Neuronal stem cell (in vitro differentiated cells): ENCODE data around the gene ITGA7.

Experiments used
- DNase-seq: peaks from one replicate; pipeline ENCODE4 v3.0.0-alpha.2; 2013; ENCODE audit warnings: low spot score
- H2AFZ ChIP-seq: one replicate; pipeline ENCODE4 v1.6.1; 2013; ENCODE audit warnings: mild to moderate bottlenecking, low read length, inconsistent platforms
- H2AK5ac ChIP-seq: 2 replicates; pipeline ENCODE4 v1.6.1; 2013; ENCODE audit warnings: low read depth, mild to moderate bottlenecking, inconsistent platforms, low read length, moderate library complexity, mixed read lengths
- H2BK120ac ChIP-seq: 2 replicates; pipeline ENCODE4 v1.6.1; 2013; ENCODE audit warnings: low read depth, mild to moderate bottlenecking, inconsistent platforms, low read length, moderate library complexity, mixed read lengths
- H2BK12ac ChIP-seq: one replicate; pipeline ENCODE4 v1.6.1; 2013; ENCODE audit warnings: low read length, inconsistent platforms
- H2BK15ac ChIP-seq: 2 replicates; pipeline ENCODE4 v1.6.1; 2013; ENCODE audit warnings: mild to moderate bottlenecking, low read length, inconsistent platforms, mixed read lengths
- H2BK5ac ChIP-seq: one replicate; pipeline ENCODE4 v1.6.1; 2013; ENCODE audit warnings: inconsistent platforms, mild to moderate bottlenecking, low read length, moderate library complexity
- H3K14ac ChIP-seq: one replicate; pipeline ENCODE4 v1.6.1; 2013; ENCODE audit warnings: low read length, inconsistent platforms
- H3K18ac ChIP-seq: 2 replicates; pipeline ENCODE4 v1.6.1; 2013; ENCODE audit warnings: low read length, inconsistent platforms
- H3K23ac ChIP-seq: 2 replicates; pipeline ENCODE4 v1.6.1; 2013; ENCODE audit warnings: low read depth, mild to moderate bottlenecking, mixed read lengths, low read length, inconsistent platforms; ENCODE audit not compliant: poor library complexity
- H3K27ac ChIP-seq: replicated peaks from 3 replicates; pipeline ENCODE4 v1.5.1; 2013; ENCODE audit warnings: low read length, inconsistent platforms
- H3K27me3 ChIP-seq, 3 experiments: 2 replicates each; pipeline ENCODE4 v1.6.1; 2013; ENCODE audit warnings: low read length in 3 of 3, mild to moderate bottlenecking in 2 of 3, inconsistent platforms in 1 of 3, low read depth in 1 of 3, mixed read lengths in 1 of 3, moderate library complexity in 1 of 3; ENCODE audit not compliant: control insufficient read depth in 3 of 3, insufficient read depth in 3 of 3
- H3K36me3 ChIP-seq, 2 donors: replicated peaks in 1 of 2; 2 replicates each; pipeline ENCODE4 v1.6.1; 2013; ENCODE audit warnings: low read length in 2 of 2; ENCODE audit not compliant: control insufficient read depth in 2 of 2, insufficient read depth in 2 of 2
- H3K4ac ChIP-seq: 2 replicates; pipeline ENCODE4 v1.6.1; 2013; ENCODE audit warnings: inconsistent platforms, mild to moderate bottlenecking, low read length, moderate library complexity
- H3K4me1 ChIP-seq, 2 donors: 1 replicate in 1 of 2; 2 replicates in 1 of 2; pipeline ENCODE4 v1.6.1; 2013; ENCODE audit warnings: low read length in 2 of 2, low read depth in 1 of 2; ENCODE audit not compliant: control insufficient read depth in 2 of 2, insufficient read depth in 1 of 2
- H3K4me2 ChIP-seq: one replicate; pipeline ENCODE4 v1.6.1; 2013; ENCODE audit warnings: mild to moderate bottlenecking, low read length, inconsistent platforms; ENCODE audit not compliant: insufficient read depth, poor library complexity, severe bottlenecking
- H3K4me3 ChIP-seq, 2 donors: 2 replicates each; pipeline ENCODE4 v1.5.1; 2013; ENCODE audit warnings: low read length in 2 of 2, mild to moderate bottlenecking in 2 of 2, inconsistent platforms in 1 of 2, moderate library complexity in 1 of 2
- H3K79me1 ChIP-seq: one replicate; pipeline ENCODE4 v1.6.1; 2013; ENCODE audit warnings: low read depth, mild to moderate bottlenecking, inconsistent platforms, low read length, moderate library complexity
- H3K9ac ChIP-seq: one replicate; pipeline ENCODE4 v1.6.1; 2013; ENCODE audit warnings: mild to moderate bottlenecking, low read depth, low read length, inconsistent platforms; ENCODE audit not compliant: poor library complexity
- H3K9me3 ChIP-seq, 2 donors: replicated peaks in 1 of 2; 2 replicates each; pipeline versions ENCODE3 to v1.6.1; 2013; ENCODE audit warnings: low read length in 2 of 2, mild to moderate bottlenecking in 2 of 2, inconsistent platforms in 1 of 2, low read depth in 1 of 2, mixed read lengths in 1 of 2, moderate library complexity in 1 of 2; ENCODE audit not compliant: control insufficient read depth in 2 of 2, insufficient read depth in 1 of 2
- H4K8ac ChIP-seq: one replicate; pipeline ENCODE4 v1.6.1; 2013; ENCODE audit warnings: low read depth, mild to moderate bottlenecking, inconsistent platforms, low read length, moderate library complexity
- H4K91ac ChIP-seq: one replicate; pipeline ENCODE4 v1.6.1; 2013; ENCODE audit warnings: low read length, low read depth, mild to moderate bottlenecking, inconsistent platforms; ENCODE audit not compliant: poor library complexity
- WGBS, 2 donors: extraction: QIAGEN DNeasy Blood & Tissue Kit; methylation state at CpG; one replicate each; pipeline ENCODE4 v1.1.7; 2013; ENCODE audit warnings: missing lambda C conversion rate in 2 of 2, mixed read lengths in 1 of 2; ENCODE audit not compliant: insufficient read length in 2 of 2, insufficient replicate concordance in 1 of 2; ENCODE audit errors: extremely low coverage in 2 of 2; 5-methylcytosine and 5-hydroxymethylcytosine counted together

ITGA7 gene

GRCh38 chr12:55733021-55733555, 25.4 kb upstream of the ITGA7 start:
- Histone ChIP-seq H2BK12ac (no peak overlapping the region), H4K91ac (no peak overlapping the region), H3K9me3 (no peaks in the 10 kb centered on the region), H3K23ac (no peak overlapping the region), H4K8ac (no peak overlapping the region), H3K18ac (no peak overlapping the region), H3K4me2 (no peak overlapping the region), H3K4ac (no peak overlapping the region), H2BK120ac (no peak overlapping the region), H3K27me3 (no peaks in the 10 kb centered on the region), H2AK5ac (peak overlapping the region; percentile 28), H3K4me3 (no peak overlapping the region), H3K36me3 (no peaks in the 10 kb centered on the region), H3K4me1 (peaks cover 11 to 13% of the 10 kb centered on the region in 2 donors), H3K27ac (no peak overlapping the region), H3K9ac (no peak overlapping the region), H3K14ac (no peak overlapping the region), H2AFZ (no peak overlapping the region), H2BK5ac (no peak overlapping the region), H2BK15ac (no peak overlapping the region), H3K79me1 (peaks cover 5% of the 10 kb centered on the region)
- no peak for DNase-seq
- WGBS, 2 donors, result no CpG with 5 or more reads among the region's 14 CpGs

GRCh38 chr12:55732288-55732687, 24.6 kb upstream of the ITGA7 start:
- peak overlapping the region; percentile 30 for H2BK15ac ChIP-seq
- H3K79me1 ChIP-seq, result peaks cover 11% of the 10 kb centered on the region
- H3K36me3 ChIP-seq, result peaks cover 0 to under 1% of the 10 kb centered on the region in 2 donors
- no peak overlapping the region for H4K91ac ChIP-seq
- no peak overlapping the region for H3K4me3 ChIP-seq
- H4K8ac ChIP-seq, result no peak overlapping the region
- H3K9me3 ChIP-seq, result no peaks in the 10 kb centered on the region
- no CpG with 5 or more reads among the region's 4 CpGs for WGBS, 2 donors
- H2BK12ac ChIP-seq, result no peak overlapping the region
- DNase-seq, result no peak
- H3K14ac ChIP-seq, result no peak overlapping the region
- H3K4me2 ChIP-seq, result no peak overlapping the region
- H3K18ac ChIP-seq, result peak overlapping the region; percentile 57
- H3K23ac ChIP-seq, result peak overlapping the region; percentile 90
- H3K9ac ChIP-seq, result peak overlapping the region; percentile 70
- H3K27me3 ChIP-seq, result no peaks in the 10 kb centered on the region
- peaks cover 12 to 13% of the 10 kb centered on the region in 2 donors for H3K4me1 ChIP-seq
- no peak overlapping the region for H3K27ac ChIP-seq
- H2BK120ac ChIP-seq, result no peak overlapping the region
- H2AK5ac ChIP-seq, result no peak overlapping the region
- H3K4ac ChIP-seq, result no peak overlapping the region
- H2BK5ac ChIP-seq, result no peak overlapping the region
- H2AFZ ChIP-seq, result no peak overlapping the region

- Histone ChIP-seq H3K4me1 (peaks cover 14 to 18% of the 10 kb centered on the region in 2 donors), H3K18ac (peak overlapping the region; percentile 58), H3K9me3 (peaks cover 0 to 1% of the 10 kb centered on the region in 2 donors), H3K27ac (peak overlapping the region; percentile 91), H3K79me1 (peaks cover 14% of the 10 kb centered on the region), H2BK12ac (no peak overlapping the region), H2BK120ac (no peak overlapping the region), H2AK5ac (peak overlapping the region; percentile 9), H3K14ac (no peak overlapping the region), H3K4me3 (peak overlapping the region; percentile 59 to 92), H3K4me2 (peak overlapping the region; percentile 92), H3K23ac (no peak overlapping the region), H4K8ac (no peak overlapping the region), H2BK5ac (peak overlapping the region; percentile 69), H3K9ac (peak overlapping the region; percentile 87), H3K27me3 (no peaks in the 10 kb centered on the region), H3K36me3 (peaks cover 16 to 22% of the 10 kb centered on the region in 2 donors), H2BK15ac (peak overlapping the region; percentile 34), H4K91ac (no peak overlapping the region), H2AFZ (peak overlapping the region; percentile 92), H3K4ac (no peak overlapping the region)
- no CpG with 5 or more reads among the region's 19 CpGs for WGBS, 2 donors
- DNase-seq, result no peak
These were observed 22.4 kb upstream of the ITGA7 start for GRCh38 chr12:55729819-55730818.
